Stimulated activated CD4-positive, alpha-beta T cell treated with anti-CD3 and anti-CD28 coated beads, Interleukin-1b, Interleukin-23, amount 100 ng/mL, for 24 hours (primary cell): Measurements from ENCODE around the gene RASSF8.

Experiments
- DNase-seq, 4 experiments: peaks; one replicate each; pipeline ENCODE4 v3.0.0-alpha.2; 2020; ENCODE audit warnings: low read depth in 4 of 4, low spot score in 1 of 4

RASSF8 gene, protein sequence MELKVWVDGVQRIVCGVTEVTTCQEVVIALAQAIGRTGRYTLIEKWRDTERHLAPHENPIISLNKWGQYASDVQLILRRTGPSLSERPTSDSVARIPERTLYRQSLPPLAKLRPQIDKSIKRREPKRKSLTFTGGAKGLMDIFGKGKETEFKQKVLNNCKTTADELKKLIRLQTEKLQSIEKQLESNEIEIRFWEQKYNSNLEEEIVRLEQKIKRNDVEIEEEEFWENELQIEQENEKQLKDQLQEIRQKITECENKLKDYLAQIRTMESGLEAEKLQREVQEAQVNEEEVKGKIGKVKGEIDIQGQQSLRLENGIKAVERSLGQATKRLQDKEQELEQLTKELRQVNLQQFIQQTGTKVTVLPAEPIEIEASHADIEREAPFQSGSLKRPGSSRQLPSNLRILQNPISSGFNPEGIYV

GRCh38 chr12:25958428-25959070 is at the start of gene RASSF8:
Gene RASSF8 (plus strand): TSS chr12:25958682. CDS start chr12:26055344, 96,662 bp downstream.
- DNase-seq = no peak

DNA sequence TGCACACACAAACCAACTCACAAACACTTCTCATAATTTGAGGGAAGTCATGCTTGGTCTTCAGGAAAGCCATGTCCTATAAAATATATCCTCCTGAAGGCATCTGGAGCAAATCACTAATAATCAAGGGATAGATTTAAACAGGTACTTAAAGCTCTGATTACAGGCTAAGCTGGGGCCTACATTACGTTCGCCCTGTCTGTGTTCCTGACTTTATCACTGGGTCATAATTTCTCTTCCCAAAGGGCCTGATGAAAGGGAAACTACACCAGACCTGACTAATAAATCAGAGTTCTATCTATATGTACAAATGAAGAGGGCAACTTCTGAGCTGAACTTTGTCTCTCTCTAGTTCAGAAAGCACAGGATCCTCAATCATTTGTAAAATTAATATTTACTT is 43.9 kb upstream of the RASSF8 start:
- no peak for DNase-seq

- DNase-seq = no peak
These were observed 33.9 kb upstream of the RASSF8 start for GRCh38 chr12:25924491-25925001.

DNA sequence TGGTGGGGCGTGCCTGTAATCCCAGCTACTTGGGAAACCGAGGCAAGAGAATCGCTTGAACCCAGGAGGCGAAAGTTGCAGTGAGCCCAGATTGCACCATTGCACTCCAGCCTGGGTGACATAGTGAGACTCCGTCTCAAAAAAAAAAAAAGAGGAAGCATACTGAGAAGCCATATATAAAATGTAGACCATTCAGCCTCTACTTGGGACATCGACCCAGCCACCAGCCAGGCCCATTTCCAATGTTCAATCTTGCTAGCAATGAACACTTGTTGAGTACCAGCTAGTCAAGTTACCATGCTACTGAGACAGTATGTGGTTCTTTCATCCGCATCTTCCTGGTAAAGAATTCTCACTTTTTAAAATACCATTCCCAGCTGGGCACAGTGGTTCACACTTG is 33.4 kb upstream of the RASSF8 start:
- DNase-seq = no peak

DNA sequence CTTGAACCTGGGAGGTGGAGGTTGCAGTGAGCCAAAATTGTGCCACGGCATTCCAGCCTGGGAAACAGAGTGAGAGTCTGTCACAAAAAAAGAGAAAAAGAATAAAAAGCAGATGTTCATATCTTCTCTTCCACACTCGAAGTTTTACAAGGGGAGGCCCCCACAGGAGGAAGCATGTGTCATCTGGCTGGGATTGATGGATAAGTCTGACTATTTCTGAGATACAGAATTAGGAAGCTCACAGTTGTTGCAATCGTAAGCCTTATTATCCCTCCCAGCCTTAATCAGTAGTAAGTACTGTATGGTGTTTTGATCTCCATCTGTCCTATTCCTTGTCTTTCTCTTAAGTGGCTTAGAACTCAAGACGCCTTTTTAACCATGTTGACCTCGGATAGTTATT is 31.9 kb upstream of the RASSF8 start:
- DNase-seq = no peak

GRCh38 chr12:25929142-25929541 is 29.3 kb upstream of the RASSF8 start:
- no peak for DNase-seq

DNA sequence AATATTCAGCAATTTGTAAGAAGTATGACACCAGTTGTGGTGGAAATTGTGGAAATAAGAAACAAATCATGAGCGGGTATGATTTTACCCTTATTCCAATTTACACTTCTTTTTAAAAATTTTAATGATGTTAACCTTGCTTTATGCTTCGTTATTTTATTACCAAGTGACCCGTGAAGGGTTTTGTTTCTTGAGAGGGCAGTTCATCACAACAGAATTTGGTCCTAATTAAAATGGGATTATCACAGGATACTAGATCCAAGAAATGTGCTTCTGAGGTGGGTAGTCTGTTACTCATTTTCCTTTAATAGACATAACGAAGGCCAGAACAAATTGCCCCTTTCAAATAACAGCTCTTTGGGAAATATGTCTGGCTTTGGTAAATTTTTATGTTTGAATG is 25.5 kb upstream of the RASSF8 start:
- no peak for DNase-seq

- no peak for DNase-seq
These were observed 24.0 kb upstream of the RASSF8 start for GRCh38 chr12:25934456-25934855.

GRCh38 chr12:25935355-25936144 is 22.9 kb upstream of the RASSF8 start:
- no peak for DNase-seq

GRCh38 chr12:25937096-25937495 is 21.4 kb upstream of the RASSF8 start:
- DNase-seq = no peak

- no peak for DNase-seq
These were observed 19.9 kb upstream of the RASSF8 start for GRCh38 chr12:25938581-25938980.

DNA sequence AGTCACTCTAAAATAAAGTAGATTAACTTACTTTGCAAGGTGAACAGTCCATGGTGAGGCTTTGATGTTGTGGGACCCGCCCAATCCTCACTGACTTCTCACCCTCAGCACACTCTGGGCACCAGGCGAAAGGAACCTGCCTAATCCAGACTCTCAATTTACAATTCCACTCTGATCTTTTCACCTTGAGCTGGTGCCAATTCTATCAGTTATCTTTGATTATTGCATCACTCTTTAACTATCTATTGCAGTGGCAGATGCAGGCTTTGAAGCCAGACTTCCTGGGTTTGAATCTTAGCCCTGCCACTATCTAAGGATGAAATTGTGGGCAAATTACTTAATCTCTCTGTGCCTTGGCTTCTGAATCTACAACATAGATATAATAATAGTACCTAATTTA is 18.9 kb upstream of the RASSF8 start:
- DNase-seq = no peak

DNA sequence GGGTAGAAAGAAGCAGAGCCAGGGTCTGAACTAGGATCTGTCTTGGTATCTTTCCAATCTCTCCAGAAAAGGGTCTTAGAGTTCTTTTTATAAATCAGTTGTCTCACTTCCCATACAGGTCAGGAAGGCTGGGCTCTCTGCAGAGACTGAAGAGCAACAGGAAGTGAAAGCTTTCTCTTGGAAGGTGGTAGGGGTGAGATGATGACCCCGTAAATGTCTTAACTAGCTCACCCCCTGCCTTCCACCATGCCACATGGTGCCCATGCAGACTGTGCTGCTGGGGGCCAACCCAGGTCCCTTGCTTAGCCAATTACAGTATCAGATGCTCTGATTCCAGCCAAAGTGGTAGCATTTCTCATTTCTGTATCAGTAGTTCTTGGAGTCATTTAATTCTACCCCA is 17.6 kb upstream of the RASSF8 start:
- no peak for DNase-seq

- DNase-seq = no peak
These were observed 15.8 kb upstream of the RASSF8 start for GRCh38 chr12:25942709-25943108.

GRCh38 chr12:25943940-25944339 is 14.5 kb upstream of the RASSF8 start:
- no peak for DNase-seq

GRCh38 chr12:25949343-25949742 is 9.1 kb upstream of the RASSF8 start:
- no peak for DNase-seq

- no peak for DNase-seq
These were observed 8.0 kb upstream of the RASSF8 start for GRCh38 chr12:25950329-25951115.

DNA sequence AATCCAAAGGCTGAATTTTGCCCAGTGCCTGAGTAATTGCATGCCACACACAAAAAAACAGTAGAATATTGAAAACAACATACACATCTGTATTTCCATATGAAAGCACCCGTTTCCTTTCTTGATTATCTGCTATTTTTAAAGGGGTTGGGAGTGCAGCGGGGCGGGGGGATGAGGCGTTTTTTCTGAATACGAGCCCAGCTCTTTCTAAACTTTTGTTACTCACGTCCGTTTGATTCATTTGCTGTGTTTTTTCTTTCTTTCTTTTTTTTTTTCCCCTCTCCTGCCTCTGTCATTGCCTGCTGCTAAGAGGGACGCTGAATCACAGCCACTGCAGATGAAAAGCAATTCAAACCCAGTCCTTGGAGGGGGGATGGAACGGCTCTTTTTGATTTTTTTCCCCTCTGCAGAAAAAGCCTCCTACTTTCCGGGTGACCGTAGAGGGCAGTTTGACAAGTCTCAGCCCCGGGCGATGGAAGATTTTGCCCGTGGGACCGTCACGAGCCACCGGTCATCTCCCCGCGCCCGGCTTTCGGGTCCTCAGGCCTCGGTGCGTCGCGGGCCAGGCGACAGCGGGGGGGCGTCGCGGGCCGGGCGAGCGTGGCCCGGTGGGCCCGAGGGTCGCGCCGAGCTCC is 572 bp upstream of the RASSF8 start:
- DNase-seq = no peak

DNA sequence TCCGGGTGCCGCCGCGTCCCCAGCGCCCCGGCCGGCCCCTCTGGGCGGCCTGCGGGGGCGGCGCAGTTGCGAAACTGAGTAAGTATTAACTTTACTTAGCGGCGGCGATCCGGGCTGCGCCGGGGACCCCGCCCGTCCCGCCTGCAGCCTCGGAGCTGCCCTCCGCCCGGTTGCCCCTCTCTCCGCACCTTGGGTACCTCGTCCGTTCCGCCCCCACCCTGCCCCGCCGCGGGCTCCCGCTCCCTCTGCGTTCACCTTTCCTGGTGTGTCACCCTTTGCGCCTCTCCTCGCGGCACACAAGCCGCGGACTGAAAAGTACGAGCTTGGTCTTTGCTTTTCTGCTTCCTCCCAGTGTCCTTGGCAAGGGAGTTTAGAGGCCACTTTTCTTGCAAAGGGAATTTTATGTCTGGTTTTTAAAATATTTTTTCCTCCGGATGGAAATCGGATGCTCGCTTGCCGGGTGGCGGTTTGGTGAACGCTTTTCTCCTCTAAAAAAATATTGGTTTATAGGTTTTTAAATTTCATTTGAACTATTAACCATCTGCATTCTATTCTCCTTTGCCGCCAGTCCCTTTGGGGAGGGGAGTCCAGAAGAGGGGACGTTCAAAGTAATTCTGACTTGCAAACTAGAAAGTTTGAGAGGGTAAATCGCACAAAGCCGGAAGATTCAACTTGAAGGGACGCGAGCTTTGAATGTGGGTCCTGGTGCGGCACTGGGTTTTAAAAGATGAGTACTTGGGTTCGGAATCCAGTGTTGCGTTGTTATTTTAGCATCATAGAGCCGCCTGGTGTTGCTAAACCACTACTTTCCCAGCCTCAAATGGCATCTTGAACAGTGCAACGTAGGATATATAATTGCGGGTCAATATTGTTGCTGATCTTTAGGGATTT is 834 bp downstream of the RASSF8 start:
- DNase-seq = no peak
